ENCODE results near the gene PTPN21.

GRCh38 chr14:88599326-88599725, 44.5 kb upstream of the PTPN21 start:
- TF ChIP-seq EZH2 (optimal IDR thresholded peaks at IDR 0.05; ENCODE audit: low read depth, low read length) (no peak), CTCF (IDR thresholded peaks at IDR 0.05; ENCODE audit: low read length) (no peak), EZH2phosphoT487 (IDR thresholded peaks at IDR 0.05; ENCODE audit: low read length) (no peak)

Data from MM.1S (cell line).